ENCODE measurements around the gene ZNF555.

The ZNF555 gene

DNA sequence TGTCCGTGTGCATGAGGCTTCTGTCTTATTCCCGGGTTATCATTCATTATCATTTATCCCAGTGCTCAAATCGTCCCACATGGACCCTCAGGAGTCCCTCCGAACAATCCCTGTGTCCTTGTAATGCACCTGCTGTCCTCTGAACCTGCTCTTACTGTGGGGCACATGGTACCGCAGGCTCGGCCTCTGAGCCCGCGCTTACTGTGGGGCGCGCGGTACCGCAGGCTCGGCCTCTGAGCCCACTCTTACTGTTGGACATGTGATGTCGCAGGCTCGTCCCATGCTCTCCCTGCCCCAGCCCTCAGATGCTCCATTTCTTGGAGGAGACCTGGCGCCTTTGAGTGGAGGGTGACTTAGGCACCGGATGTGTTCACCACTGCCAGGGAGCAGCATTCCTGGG is 38.4 kb upstream of the ZNF555 start:
- DNase-seq (ENCODE audit: low spot score), result no peak
- Histone ChIP-seq H3K27me3 (ENCODE audit: control insufficient read depth in 3 of 3, insufficient read depth in 3 of 3, low read depth in 1 of 3, low read length in 3 of 3) (no peaks in the 10 kb centered on the region), H3K14ac (ENCODE audit: low read length) (no peak overlapping the region), H3K9me3 (replicated peaks in 1 of 2; ENCODE audit: control insufficient read depth in 2 of 2, insufficient read depth in 1 of 2, low read depth in 1 of 2, low read length in 2 of 2) (no peaks in the 10 kb centered on the region), H2BK15ac (ENCODE audit: low read length) (no peak overlapping the region), H3K4me2 (ENCODE audit: insufficient read depth, low read length, poor library complexity, severe bottlenecking) (no peak overlapping the region), H3K4me1 (ENCODE audit: control insufficient read depth in 2 of 2, insufficient read depth in 1 of 2, low read depth in 1 of 2, low read length in 2 of 2) (no peaks in the 10 kb centered on the region), H3K4me3 (ENCODE audit: low read length in 2 of 2) (no peak overlapping the region), H2BK120ac (ENCODE audit: low read depth, low read length) (no peak overlapping the region), H2BK5ac (ENCODE audit: low read length) (no peak overlapping the region), H3K23ac (ENCODE audit: low read depth, low read length, poor library complexity) (no peak overlapping the region), H4K8ac (ENCODE audit: low read depth, low read length) (no peak overlapping the region), H3K4ac (ENCODE audit: low read length) (no peak overlapping the region), H4K91ac (ENCODE audit: low read depth, low read length, poor library complexity) (no peak overlapping the region), H3K9ac (ENCODE audit: low read depth, low read length, poor library complexity) (peak overlapping the region; percentile 2), H2AFZ (ENCODE audit: low read length) (no peak overlapping the region), H3K18ac (ENCODE audit: low read length) (no peak overlapping the region), H3K79me1 (ENCODE audit: low read depth, low read length) (peaks cover 24% of the 10 kb centered on the region), H3K27ac (replicated peaks; ENCODE audit: low read length) (no peak overlapping the region), H3K36me3 (replicated peaks in 1 of 2; ENCODE audit: control insufficient read depth in 2 of 2, insufficient read depth in 2 of 2, low read length in 2 of 2) (peaks cover 65 to 96% of the 10 kb centered on the region in 2 donors), H2BK12ac (ENCODE audit: low read length) (no peak overlapping the region), H2AK5ac (ENCODE audit: low read depth, low read length) (no peak overlapping the region)
- WGBS, 2 donors (ENCODE audit: extremely low coverage in 2 of 2, insufficient read length in 2 of 2, insufficient replicate concordance in 1 of 2), result no CpG with 5 or more reads among the region's 17 CpGs

GRCh38 chr19:2803486-2804155 is 37.7 kb upstream of the ZNF555 start:
- Histone ChIP-seq H3K23ac (ENCODE audit: low read depth, low read length, poor library complexity) (no peak overlapping the region), H3K4me3 (ENCODE audit: low read length in 2 of 2) (no peak overlapping the region), H3K79me1 (ENCODE audit: low read depth, low read length) (peaks cover 24% of the 10 kb centered on the region), H3K4me1 (ENCODE audit: control insufficient read depth in 2 of 2, insufficient read depth in 1 of 2, low read depth in 1 of 2, low read length in 2 of 2) (no peaks in the 10 kb centered on the region), H3K4me2 (ENCODE audit: insufficient read depth, low read length, poor library complexity, severe bottlenecking) (no peak overlapping the region), H3K14ac (ENCODE audit: low read length) (no peak overlapping the region), H3K9me3 (replicated peaks in 1 of 2; ENCODE audit: control insufficient read depth in 2 of 2, insufficient read depth in 1 of 2, low read depth in 1 of 2, low read length in 2 of 2) (no peaks in the 10 kb centered on the region), H3K4ac (ENCODE audit: low read length) (no peak overlapping the region), H4K8ac (ENCODE audit: low read depth, low read length) (no peak overlapping the region), H2BK120ac (ENCODE audit: low read depth, low read length) (no peak overlapping the region), H2AK5ac (ENCODE audit: low read depth, low read length) (no peak overlapping the region), H3K27ac (replicated peaks; ENCODE audit: low read length) (no peak overlapping the region), H3K27me3 (ENCODE audit: control insufficient read depth in 3 of 3, insufficient read depth in 3 of 3, low read depth in 1 of 3, low read length in 3 of 3) (no peaks in the 10 kb centered on the region), H2AFZ (ENCODE audit: low read length) (no peak overlapping the region), H4K91ac (ENCODE audit: low read depth, low read length, poor library complexity) (no peak overlapping the region), H2BK15ac (ENCODE audit: low read length) (no peak overlapping the region), H2BK5ac (ENCODE audit: low read length) (no peak overlapping the region), H3K18ac (ENCODE audit: low read length) (no peak overlapping the region), H3K9ac (ENCODE audit: low read depth, low read length, poor library complexity) (no peak overlapping the region), H2BK12ac (ENCODE audit: low read length) (no peak overlapping the region), H3K36me3 (replicated peaks in 1 of 2; ENCODE audit: control insufficient read depth in 2 of 2, insufficient read depth in 2 of 2, low read length in 2 of 2) (peaks cover 68 to 95% of the 10 kb centered on the region in 2 donors)
- no peak for DNase-seq (ENCODE audit: low spot score)
- no CpG with 5 or more reads among the region's 29 CpGs for WGBS, 2 donors (ENCODE audit: extremely low coverage in 2 of 2, insufficient read length in 2 of 2, insufficient replicate concordance in 1 of 2)

DNA sequence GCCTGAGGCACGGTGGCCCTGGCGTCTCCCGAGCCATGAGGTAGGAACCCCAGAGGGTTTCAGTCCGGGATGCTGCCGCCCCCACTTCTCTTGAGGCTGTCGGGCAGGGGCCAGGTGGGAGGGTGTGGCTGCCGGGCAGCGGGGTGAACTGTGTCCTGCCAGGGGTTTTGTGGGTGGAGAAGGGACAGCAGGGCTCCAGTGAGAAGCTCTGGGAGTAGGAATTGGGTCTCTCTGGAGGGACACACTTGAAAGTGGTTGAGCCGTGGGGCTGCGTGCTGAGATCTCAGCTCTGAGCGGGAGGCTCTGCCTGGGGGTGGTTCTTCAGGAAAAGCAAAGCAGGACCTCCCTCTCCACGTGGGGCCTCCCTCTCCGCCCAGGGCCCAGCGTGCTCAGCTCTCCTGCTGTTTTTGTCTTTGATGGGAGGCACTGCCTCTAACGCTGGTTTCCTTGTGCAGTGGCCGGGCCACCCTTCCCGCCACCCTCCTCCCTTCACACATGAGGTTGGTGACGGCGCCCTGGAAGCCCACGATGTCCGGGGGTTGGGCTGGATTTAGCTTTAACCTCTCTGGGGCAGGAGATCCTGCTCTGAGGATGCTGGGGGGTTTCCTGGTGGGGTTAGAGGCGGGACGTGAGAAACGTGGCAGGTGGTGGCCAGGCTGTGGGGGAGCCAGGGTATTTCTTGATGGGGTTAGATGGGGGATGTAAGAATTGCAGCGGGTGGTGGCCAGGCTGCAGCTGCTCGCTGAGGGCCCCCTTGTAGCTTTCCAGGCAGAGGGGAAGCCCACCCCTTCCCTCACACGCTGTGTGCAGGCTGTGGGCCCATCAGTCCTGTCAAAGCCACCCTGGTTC is 36.9 kb upstream of the ZNF555 start:
- Histone ChIP-seq H3K79me1 (ENCODE audit: low read depth, low read length) (peaks cover 24% of the 10 kb centered on the region), H3K14ac (ENCODE audit: low read length) (no peak overlapping the region), H3K27me3 (ENCODE audit: control insufficient read depth in 3 of 3, insufficient read depth in 3 of 3, low read depth in 1 of 3, low read length in 3 of 3) (no peaks in the 10 kb centered on the region), H3K27ac (replicated peaks; ENCODE audit: low read length) (no peak overlapping the region), H2BK120ac (ENCODE audit: low read depth, low read length) (no peak overlapping the region), H3K4me2 (ENCODE audit: insufficient read depth, low read length, poor library complexity, severe bottlenecking) (no peak overlapping the region), H3K4ac (ENCODE audit: low read length) (no peak overlapping the region), H4K8ac (ENCODE audit: low read depth, low read length) (no peak overlapping the region), H2AK5ac (ENCODE audit: low read depth, low read length) (no peak overlapping the region), H3K18ac (ENCODE audit: low read length) (no peak overlapping the region), H3K23ac (ENCODE audit: low read depth, low read length, poor library complexity) (no peak overlapping the region), H2BK15ac (ENCODE audit: low read length) (no peak overlapping the region), H4K91ac (ENCODE audit: low read depth, low read length, poor library complexity) (no peak overlapping the region), H3K9me3 (replicated peaks in 1 of 2; ENCODE audit: control insufficient read depth in 2 of 2, insufficient read depth in 1 of 2, low read depth in 1 of 2, low read length in 2 of 2) (no peaks in the 10 kb centered on the region), H3K4me3 (ENCODE audit: low read length in 2 of 2) (no peak overlapping the region), H3K9ac (ENCODE audit: low read depth, low read length, poor library complexity) (no peak overlapping the region), H2BK5ac (ENCODE audit: low read length) (no peak overlapping the region), H3K36me3 (replicated peaks in 1 of 2; ENCODE audit: control insufficient read depth in 2 of 2, insufficient read depth in 2 of 2, low read length in 2 of 2) (peaks cover 71 to 95% of the 10 kb centered on the region in 2 donors), H3K4me1 (ENCODE audit: control insufficient read depth in 2 of 2, insufficient read depth in 1 of 2, low read depth in 1 of 2, low read length in 2 of 2) (no peaks in the 10 kb centered on the region), H2AFZ (ENCODE audit: low read length) (no peak overlapping the region), H2BK12ac (ENCODE audit: low read length) (no peak overlapping the region)
- no CpG with 5 or more reads among the region's 27 CpGs for WGBS, 2 donors (ENCODE audit: extremely low coverage in 2 of 2, insufficient read length in 2 of 2, insufficient replicate concordance in 1 of 2)
- no peak for DNase-seq (ENCODE audit: low spot score)

GRCh38 chr19:2805261-2805900 is 35.9 kb upstream of the ZNF555 start:
- Histone ChIP-seq H3K4me2 (ENCODE audit: insufficient read depth, low read length, poor library complexity, severe bottlenecking) (no peak overlapping the region), H3K9ac (ENCODE audit: low read depth, low read length, poor library complexity) (peak overlapping the region; percentile 0), H3K4me1 (ENCODE audit: control insufficient read depth in 2 of 2, insufficient read depth in 1 of 2, low read depth in 1 of 2, low read length in 2 of 2) (no peaks in the 10 kb centered on the region), H3K79me1 (ENCODE audit: low read depth, low read length) (peaks cover 22% of the 10 kb centered on the region), H3K9me3 (replicated peaks in 1 of 2; ENCODE audit: control insufficient read depth in 2 of 2, insufficient read depth in 1 of 2, low read depth in 1 of 2, low read length in 2 of 2) (no peaks in the 10 kb centered on the region), H4K8ac (ENCODE audit: low read depth, low read length) (no peak overlapping the region), H3K23ac (ENCODE audit: low read depth, low read length, poor library complexity) (no peak overlapping the region), H3K4ac (ENCODE audit: low read length) (no peak overlapping the region), H2BK5ac (ENCODE audit: low read length) (no peak overlapping the region), H2BK12ac (ENCODE audit: low read length) (no peak overlapping the region), H3K14ac (ENCODE audit: low read length) (no peak overlapping the region), H2BK15ac (ENCODE audit: low read length) (no peak overlapping the region), H2BK120ac (ENCODE audit: low read depth, low read length) (no peak overlapping the region), H3K18ac (ENCODE audit: low read length) (no peak overlapping the region), H3K36me3 (replicated peaks in 1 of 2; ENCODE audit: control insufficient read depth in 2 of 2, insufficient read depth in 2 of 2, low read length in 2 of 2) (peaks cover 71 to 95% of the 10 kb centered on the region in 2 donors), H3K4me3 (ENCODE audit: low read length in 2 of 2) (no peak overlapping the region), H2AK5ac (ENCODE audit: low read depth, low read length) (no peak overlapping the region), H3K27me3 (ENCODE audit: control insufficient read depth in 3 of 3, insufficient read depth in 3 of 3, low read depth in 1 of 3, low read length in 3 of 3) (no peaks in the 10 kb centered on the region), H3K27ac (replicated peaks; ENCODE audit: low read length) (no peak overlapping the region), H2AFZ (ENCODE audit: low read length) (no peak overlapping the region), H4K91ac (ENCODE audit: low read depth, low read length, poor library complexity) (no peak overlapping the region)
- no peak for DNase-seq (ENCODE audit: low spot score)
- no CpG with 5 or more reads among the region's 28 CpGs for WGBS, 2 donors (ENCODE audit: extremely low coverage in 2 of 2, insufficient read length in 2 of 2, insufficient replicate concordance in 1 of 2)
